Stimulated activated CD8-positive, alpha-beta memory T cell treated with anti-CD3 and anti-CD28 coated beads, Interleukin-2, amount 100 ng/mL, for 1 hour (primary cell): ENCODE results near the gene CHMP4B.

Experiments used
- DNase-seq, 2 donors: peaks; one replicate each; pipeline ENCODE4 v3.0.0-alpha.2; 2020; ENCODE audit warnings: low read depth in 2 of 2

Gene CHMP4B

DNA sequence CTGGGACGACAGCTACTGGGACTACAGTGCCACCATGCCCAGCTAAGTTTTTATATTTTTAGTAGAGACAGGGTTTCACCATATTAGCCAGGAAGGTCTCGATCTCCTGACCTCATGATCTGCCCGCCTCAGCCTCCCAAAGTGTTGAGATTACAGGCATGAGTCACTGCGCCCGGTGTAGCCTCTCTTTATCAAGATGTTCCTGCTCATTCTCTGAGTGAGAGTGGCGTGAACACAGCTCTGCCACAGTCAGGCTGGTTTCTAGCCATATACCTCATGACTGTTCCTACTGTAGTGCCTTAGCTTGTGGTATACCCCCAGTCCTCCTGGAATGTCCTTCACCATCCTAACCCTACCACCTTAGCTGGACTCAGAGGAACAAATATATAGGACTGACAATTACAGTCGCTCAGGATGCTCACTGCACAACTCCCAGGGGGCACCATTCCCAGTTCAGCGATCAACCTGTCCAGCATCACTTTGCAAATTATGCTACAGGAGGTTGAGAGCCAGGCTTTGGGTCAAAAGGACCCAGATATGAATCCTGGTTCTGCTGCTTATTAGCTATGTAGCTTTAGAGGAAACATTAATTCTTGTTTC, 86.3 kb downstream of the CHMP4B start:
- no peak for DNase-seq

DNA sequence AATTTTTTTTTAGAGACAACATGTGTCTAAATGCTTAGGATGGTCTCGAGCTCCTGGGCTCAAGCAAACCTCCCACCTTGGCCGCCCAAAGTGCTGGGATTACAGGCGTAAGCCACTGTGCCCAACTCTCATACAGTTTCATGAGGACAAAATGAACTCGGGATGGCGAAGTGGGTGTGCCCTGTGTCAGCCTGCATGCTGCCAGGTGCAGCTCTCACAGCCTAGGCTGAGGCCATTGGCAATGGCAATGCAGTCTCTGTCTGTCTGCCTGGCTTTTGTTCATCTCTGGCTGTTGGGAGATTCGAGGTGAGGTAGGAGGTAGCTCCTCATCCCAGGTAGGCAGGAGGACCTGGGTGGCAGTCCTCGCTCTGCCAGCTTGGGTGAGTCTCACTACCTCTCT, 88.0 kb downstream of the CHMP4B start:
- DNase-seq = no peak

DNA sequence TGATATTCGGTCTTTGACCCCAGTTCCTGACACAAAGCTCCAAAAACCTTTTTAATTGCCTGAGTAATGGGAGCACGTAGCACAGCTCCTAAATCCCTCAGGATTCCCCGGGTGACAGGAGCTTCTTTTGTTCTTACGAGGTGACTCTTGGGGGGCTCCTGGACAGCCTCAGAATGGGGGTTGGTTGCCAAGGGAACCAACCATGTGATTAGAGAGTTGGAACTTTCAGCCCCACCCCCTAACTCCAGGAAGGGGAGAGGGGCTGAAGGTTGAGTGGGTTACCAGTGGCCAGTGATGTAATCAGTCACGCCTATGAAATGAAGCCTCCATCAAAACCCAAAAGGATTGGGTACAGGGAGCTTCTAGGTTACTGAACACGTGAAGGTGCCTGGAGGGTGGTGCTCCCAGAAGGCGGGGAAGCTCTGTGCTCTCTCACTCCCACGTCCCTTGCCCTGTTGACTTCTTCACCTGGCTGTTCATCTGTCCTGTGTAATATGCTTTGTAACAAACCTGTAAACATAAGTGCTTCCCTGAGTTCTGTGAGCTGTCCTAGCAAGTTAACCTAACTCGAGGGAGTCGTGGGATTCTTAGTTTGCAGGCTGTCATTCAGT, 89.5 kb downstream of the CHMP4B start:
- no peak for DNase-seq

DNA sequence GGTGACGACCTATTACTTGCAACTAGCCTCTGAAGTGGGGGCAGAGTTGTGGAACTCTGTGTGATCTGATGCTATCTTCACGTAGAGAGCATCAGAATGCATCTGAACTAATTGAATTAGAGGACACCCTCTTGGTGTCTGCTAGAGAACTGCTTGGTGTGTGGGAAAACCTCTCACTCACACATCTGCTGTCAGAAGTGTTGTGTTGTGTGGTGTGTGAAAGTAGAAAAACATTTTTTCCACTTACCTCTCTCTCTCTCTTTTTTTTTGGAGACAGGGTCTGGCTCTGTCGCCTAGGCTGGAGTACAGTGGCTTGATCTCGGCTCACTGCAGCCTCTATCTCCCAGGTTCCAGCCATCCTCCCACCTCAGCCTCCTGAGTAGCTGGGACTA, 90.0 kb downstream of the CHMP4B start:
- DNase-seq = no peak

DNA sequence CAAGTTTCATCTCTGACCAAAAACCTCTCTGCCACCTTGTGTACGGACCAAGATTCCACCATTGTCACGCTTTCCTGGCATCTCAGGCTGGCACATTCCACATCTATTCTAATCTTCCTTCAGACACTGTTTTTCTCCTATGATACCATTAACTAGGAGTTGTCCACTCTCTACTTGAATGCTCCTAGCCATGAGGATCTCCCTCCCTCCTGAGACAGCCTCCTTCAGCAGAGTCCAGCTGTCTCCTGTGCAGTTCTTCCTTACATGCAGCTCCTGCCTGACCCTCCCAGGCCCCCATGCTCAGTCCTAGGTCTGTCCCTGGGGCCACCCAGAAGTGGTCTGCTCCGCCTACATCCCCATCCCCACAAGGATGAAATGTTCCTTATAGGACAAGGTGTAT, 90.9 kb downstream of the CHMP4B start:
- no peak for DNase-seq
